GM06990 (cell line): ENCODE data around the gene FEN1.

Experiments used
- DNase-seq: peaks from one replicate; pipeline ENCODE4 v3.0.0-alpha.2; 2011; ENCODE audit not compliant: insufficient read length; ENCODE audit errors: extremely low read depth
- H3K27me3 ChIP-seq: replicated peaks from 2 replicates; pipeline ENCODE4 v1.6.0; 2011; ENCODE audit warnings: low read length; ENCODE audit not compliant: control insufficient read depth, insufficient read depth
- H3K36me3 ChIP-seq: 2 replicates; pipeline ENCODE4 v1.5.1; 2011; ENCODE audit warnings: low read length; ENCODE audit not compliant: control insufficient read depth, insufficient read depth
- H3K4me3 ChIP-seq: replicated peaks from 2 replicates; pipeline ENCODE4 v1.5.1; 2011; ENCODE audit warnings: low read depth, mild to moderate bottlenecking, control low read depth, low read length
- TF ChIP-seq, protein P1 (sequence below): IDR thresholded peaks from 2 replicates; pipeline ENCODE4 v1.5.1; 2011; ENCODE audit warnings: low read length, control low read depth, mild to moderate bottlenecking, inconsistent platforms; ENCODE audit not compliant: insufficient read depth, poor library complexity, severe bottlenecking

Gene FEN1

DNA sequence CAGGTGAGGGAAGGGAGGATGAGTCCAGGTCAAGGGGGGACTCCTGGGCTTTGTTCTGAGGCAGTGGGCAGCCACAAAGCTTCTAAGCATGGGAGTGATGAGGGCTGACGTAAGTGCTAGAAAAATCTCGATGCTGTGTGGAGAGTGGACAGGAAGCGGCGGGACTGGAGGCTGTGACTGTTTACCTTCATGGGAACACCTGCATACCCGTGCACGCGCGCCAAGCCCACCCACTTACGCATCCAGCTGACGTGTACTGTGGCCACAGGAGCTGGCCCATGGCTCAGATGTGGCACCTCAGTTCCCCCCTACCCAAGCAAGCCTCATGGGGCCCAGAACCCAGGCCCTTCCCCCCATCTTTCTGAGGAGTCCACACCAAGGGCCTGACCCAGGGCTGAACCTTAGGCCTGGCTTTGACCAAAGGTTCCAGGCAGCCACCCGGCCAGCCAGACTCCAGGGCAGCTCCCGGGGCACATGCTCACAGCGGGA, 26.3 kb upstream of the FEN1 start:
- TF ChIP-seq, protein P1, sequence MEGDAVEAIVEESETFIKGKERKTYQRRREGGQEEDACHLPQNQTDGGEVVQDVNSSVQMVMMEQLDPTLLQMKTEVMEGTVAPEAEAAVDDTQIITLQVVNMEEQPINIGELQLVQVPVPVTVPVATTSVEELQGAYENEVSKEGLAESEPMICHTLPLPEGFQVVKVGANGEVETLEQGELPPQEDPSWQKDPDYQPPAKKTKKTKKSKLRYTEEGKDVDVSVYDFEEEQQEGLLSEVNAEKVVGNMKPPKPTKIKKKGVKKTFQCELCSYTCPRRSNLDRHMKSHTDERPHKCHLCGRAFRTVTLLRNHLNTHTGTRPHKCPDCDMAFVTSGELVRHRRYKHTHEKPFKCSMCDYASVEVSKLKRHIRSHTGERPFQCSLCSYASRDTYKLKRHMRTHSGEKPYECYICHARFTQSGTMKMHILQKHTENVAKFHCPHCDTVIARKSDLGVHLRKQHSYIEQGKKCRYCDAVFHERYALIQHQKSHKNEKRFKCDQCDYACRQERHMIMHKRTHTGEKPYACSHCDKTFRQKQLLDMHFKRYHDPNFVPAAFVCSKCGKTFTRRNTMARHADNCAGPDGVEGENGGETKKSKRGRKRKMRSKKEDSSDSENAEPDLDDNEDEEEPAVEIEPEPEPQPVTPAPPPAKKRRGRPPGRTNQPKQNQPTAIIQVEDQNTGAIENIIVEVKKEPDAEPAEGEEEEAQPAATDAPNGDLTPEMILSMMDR = no peak
- no peak overlapping the region for H3K4me3 ChIP-seq
- no peaks in the 10 kb centered on the region for H3K36me3 ChIP-seq

DNA sequence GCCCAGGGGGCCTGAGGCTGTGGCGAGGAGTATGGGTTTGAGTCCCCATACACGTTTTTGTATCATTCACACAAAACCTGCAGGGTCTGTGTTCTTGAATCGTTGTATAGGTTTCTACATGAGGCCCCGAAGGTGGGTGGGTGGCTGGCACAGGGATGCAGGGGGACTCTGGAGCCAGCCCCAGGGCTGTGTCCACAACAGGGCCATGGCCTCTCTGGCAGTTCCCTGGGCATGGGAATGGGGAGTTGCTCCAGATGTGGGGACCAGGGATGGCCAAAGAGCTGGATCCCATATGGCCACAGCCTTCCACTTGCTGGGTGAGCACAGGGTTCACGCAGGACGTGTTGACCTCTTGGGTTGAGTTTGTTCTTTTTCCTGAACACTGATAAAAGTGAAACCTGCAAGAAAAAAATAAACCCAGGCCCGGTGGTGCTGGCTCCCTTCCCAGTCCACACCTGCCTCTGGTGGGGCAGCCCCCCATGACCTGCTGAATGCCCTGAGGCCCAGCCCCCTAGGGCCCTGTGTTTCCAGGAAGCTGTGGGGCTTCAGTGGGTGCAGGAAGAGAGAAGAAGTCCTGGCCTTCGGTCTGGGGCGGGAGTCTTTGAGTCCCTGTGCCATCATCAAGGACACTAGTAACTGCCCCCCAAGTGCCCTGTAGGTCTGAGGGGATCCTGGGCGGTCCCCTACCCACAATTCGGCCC, 24.2 kb upstream of the FEN1 start:
- Histone ChIP-seq H3K36me3 (no peaks in the 10 kb centered on the region), H3K27me3 (no peaks in the 10 kb centered on the region), H3K4me3 (no peak overlapping the region)
- TF ChIP-seq, protein P1 = no peak
- no peak for DNase-seq

More for the DNA sequence above, 26.3 kb upstream of the FEN1 start:
- no peaks in the 10 kb centered on the region for H3K27me3 ChIP-seq
- no peak for DNase-seq

DNA sequence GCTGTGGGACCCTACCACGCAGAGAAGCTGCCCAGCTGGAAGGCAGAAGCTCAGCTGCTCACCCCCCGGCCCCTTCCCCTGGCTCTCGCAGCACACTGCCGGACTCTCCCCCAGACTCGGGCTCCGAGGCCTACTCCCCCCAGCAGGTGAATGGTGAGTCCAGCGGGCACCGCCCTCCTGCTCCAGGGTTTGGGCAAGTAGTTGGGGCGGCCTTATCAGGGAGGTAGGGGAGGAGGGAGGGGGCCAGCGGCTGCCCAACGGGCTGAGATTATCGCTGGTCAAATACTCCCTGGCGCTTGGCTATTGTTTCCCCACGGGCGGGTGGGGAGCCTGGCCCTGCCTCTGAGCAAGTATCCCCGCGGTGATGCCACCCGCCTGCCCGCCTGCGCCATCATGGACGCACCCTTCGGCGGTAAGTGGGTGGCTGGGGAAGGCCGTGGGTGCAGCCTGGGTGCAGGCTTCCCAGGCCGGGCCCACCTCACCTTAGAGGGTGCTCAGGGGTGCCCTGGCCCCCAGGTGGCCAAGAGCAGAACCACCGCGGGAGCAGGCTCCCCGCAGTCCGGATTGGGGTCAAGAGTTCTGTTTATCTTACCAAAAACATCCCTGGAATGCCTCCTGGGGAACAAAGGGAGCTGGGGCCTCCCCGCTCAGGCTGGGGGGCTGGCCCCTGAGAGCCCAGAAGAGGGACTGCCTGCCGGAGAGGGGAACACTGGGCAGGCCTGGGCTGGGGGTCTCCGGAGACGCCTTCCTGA, 23.4 kb upstream of the FEN1 start:
- no peaks in the 10 kb centered on the region for H3K36me3 ChIP-seq
- TF ChIP-seq, protein P1 = peak; percentile 6
- no peaks in the 10 kb centered on the region for H3K27me3 ChIP-seq
- no peak for DNase-seq
- H3K4me3 ChIP-seq = no peak overlapping the region

DNA sequence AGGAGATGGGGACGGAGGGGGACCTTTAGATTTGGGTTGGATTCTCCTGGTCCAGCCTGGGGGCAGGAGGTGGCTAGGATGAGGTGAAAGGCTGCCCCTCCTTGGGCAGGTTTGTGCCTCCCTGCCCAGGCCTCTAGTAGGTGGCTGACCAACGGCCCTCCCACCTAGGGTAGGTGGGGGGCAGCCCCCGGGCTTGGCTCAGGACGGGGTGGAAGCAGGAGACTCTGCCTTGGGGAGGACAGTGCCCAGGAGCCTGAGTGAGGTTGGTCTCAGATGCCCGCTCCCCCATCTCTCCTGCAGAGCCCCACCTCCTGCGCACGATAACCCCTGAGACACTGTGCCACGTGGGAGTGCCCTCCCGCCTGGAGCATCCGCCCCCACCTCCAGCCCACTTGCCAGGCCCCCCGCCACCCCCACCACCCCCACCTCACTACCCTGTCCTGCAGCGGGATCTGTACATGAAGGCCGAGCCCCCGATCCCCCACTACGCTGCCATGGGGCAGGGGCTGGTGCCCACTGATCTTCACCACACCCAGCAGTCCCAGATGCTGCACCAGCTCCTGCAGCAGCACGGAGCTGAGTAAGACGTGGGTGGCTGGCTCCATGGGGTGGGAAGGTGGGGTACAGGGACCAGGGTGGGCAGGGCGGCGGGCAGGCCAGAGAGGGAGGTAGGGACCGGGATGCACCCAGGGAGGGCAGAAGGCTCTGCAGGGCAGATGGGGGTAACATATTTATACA, 22.6 kb upstream of the FEN1 start:
- TF ChIP-seq, protein P1 = no peak
- H3K4me3 ChIP-seq = no peak overlapping the region
- no peak for DNase-seq
- no peaks in the 10 kb centered on the region for H3K27me3 ChIP-seq
- H3K36me3 ChIP-seq = no peaks in the 10 kb centered on the region

DNA sequence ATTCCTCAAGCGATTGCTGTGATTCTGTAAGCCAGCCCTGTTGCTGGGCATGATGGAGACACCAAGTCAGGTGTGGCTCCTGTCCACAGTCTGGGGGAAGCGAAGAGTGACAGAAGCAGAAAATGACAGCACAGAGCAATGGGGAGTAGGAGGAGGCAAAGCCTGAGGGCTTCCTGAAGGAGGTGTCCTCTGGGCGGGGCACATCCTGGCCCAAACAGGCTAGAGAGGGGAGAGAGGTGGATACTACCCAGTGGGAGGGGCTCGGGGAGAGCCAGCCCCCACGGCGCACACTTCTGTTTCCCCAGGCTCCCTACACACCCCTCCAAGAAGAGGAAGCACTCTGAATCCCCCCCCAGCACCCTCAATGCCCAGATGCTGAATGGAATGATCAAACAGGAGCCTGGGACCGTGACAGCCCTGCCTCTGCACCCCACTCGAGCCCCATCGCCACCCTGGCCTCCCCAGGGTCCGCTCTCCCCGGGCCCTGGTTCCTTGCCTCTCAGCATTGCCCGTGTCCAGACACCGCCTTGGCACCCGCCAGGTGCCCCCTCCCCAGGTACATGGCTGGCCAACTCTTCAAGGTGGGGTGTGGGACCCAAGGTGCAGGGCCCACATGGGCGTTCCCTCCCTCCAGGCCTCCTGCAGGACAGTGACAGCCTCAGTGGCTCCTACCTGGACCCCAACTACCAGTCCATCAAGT, 21.4 kb upstream of the FEN1 start:
- H3K27me3 ChIP-seq = no peaks in the 10 kb centered on the region
- H3K4me3 ChIP-seq = no peak overlapping the region
- DNase-seq = no peak
- TF ChIP-seq, protein P1 = no peak
- no peaks in the 10 kb centered on the region for H3K36me3 ChIP-seq
